ENCODE measurements around the gene ZNF333. TPM values are rescaled to one million over a fixed set of nuclear protein-coding genes. Genes with fewer than 3 reads are reported as not detected.

The ZNF333 gene
- total RNA-seq, 1 donor from 2014 or later, result 9.0 TPM

GRCh38 chr19:14682084-14682483, 7.8 kb upstream of the ZNF333 start:
- Histone ChIP-seq H3K4me3 (ENCODE audit: low read depth, low read length) (no peak overlapping the region), H3K36me3 (ENCODE audit: control insufficient read depth, insufficient read depth, low read length) (no peaks in the 10 kb centered on the region), H3K27me3 (ENCODE audit: control insufficient read depth, insufficient read depth, low read length) (no peaks in the 10 kb centered on the region)
- no peak for DNase-seq (ENCODE audit: low read depth)
- no peak for TF ChIP-seq CTCF (IDR thresholded peaks at IDR 0.05; ENCODE audit: insufficient read depth, low read length, poor library complexity, severe bottlenecking)

- H3K4me3 ChIP-seq (ENCODE audit: low read depth, low read length), result no peak overlapping the region
- no peaks in the 10 kb centered on the region for H3K36me3 ChIP-seq (ENCODE audit: control insufficient read depth, insufficient read depth, low read length)
- TF ChIP-seq CTCF (IDR thresholded peaks at IDR 0.05; ENCODE audit: insufficient read depth, low read length, poor library complexity, severe bottlenecking), result no peak
- H3K27me3 ChIP-seq (ENCODE audit: control insufficient read depth, insufficient read depth, low read length), result no peaks in the 10 kb centered on the region
- no peak for DNase-seq (ENCODE audit: low read depth)
Observed at GRCh38 chr19:14683439-14683838, 6.4 kb upstream of the ZNF333 start.

GRCh38 chr19:14686411-14686810, 3.4 kb upstream of the ZNF333 start:
- H3K27me3 ChIP-seq (ENCODE audit: control insufficient read depth, insufficient read depth, low read length), result no peaks in the 10 kb centered on the region
- no peak overlapping the region for H3K4me3 ChIP-seq (ENCODE audit: low read depth, low read length)
- TF ChIP-seq CTCF (IDR thresholded peaks at IDR 0.05; ENCODE audit: insufficient read depth, low read length, poor library complexity, severe bottlenecking), result peak; percentile 23
- no peak for DNase-seq (ENCODE audit: low read depth)
- H3K36me3 ChIP-seq (ENCODE audit: control insufficient read depth, insufficient read depth, low read length), result no peaks in the 10 kb centered on the region

GRCh38 chr19:14694641-14695266, 4.9 kb downstream of the ZNF333 start:
- no peak for DNase-seq (ENCODE audit: low read depth)
- Histone ChIP-seq H3K36me3 (ENCODE audit: control insufficient read depth, insufficient read depth, low read length) (no peaks in the 10 kb centered on the region), H3K27me3 (ENCODE audit: control insufficient read depth, insufficient read depth, low read length) (no peaks in the 10 kb centered on the region), H3K4me3 (ENCODE audit: low read depth, low read length) (no peak overlapping the region)
- TF ChIP-seq CTCF (IDR thresholded peaks at IDR 0.05; ENCODE audit: insufficient read depth, low read length, poor library complexity, severe bottlenecking), result no peak

GRCh38 chr19:14695471-14695870, 5.6 kb downstream of the ZNF333 start:
- DNase-seq (ENCODE audit: low read depth), result no peak
- H3K4me3 ChIP-seq (ENCODE audit: low read depth, low read length), result no peak overlapping the region
- H3K36me3 ChIP-seq (ENCODE audit: control insufficient read depth, insufficient read depth, low read length), result no peaks in the 10 kb centered on the region
- no peak for TF ChIP-seq CTCF (IDR thresholded peaks at IDR 0.05; ENCODE audit: insufficient read depth, low read length, poor library complexity, severe bottlenecking)
- H3K27me3 ChIP-seq (ENCODE audit: control insufficient read depth, insufficient read depth, low read length), result no peaks in the 10 kb centered on the region

GRCh38 chr19:14699641-14700040, 9.8 kb downstream of the ZNF333 start:
- no peak for DNase-seq (ENCODE audit: low read depth)
- H3K27me3 ChIP-seq (ENCODE audit: control insufficient read depth, insufficient read depth, low read length), result no peaks in the 10 kb centered on the region
- no peaks in the 10 kb centered on the region for H3K36me3 ChIP-seq (ENCODE audit: control insufficient read depth, insufficient read depth, low read length)
- no peak overlapping the region for H3K4me3 ChIP-seq (ENCODE audit: low read depth, low read length)
- TF ChIP-seq CTCF (IDR thresholded peaks at IDR 0.05; ENCODE audit: insufficient read depth, low read length, poor library complexity, severe bottlenecking), result no peak
